GM23248 (cell line): ENCODE measurements around the gene SRP54. TPM values are rescaled to one million over a fixed set of nuclear protein-coding genes. Genes with fewer than 3 reads are reported as not detected.
"Not testable (repeated sequence)": the region's sequence is repeated elsewhere in the genome, so short reads cannot be mapped to it uniquely, and the experiment has no call there.

Experiments
- DNase-seq: peaks from one replicate; pipeline ENCODE4 v3.0.0-alpha.2; 2015
- H2AFZ ChIP-seq: fragments of 200-600 bp; sonication (generic); 2 replicates; pipeline ENCODE4 v1.6.1; 2016; ENCODE audit warnings: antibody characterized with exemption
- H3F3A ChIP-seq: fragments of 200-600 bp; sonication (generic); 2 replicates; pipeline ENCODE4 v1.6.1; 2016; ENCODE audit warnings: mild to moderate bottlenecking, antibody characterized with exemption, mixed run types; ENCODE audit not compliant: insufficient read depth
- H3K27ac ChIP-seq: fragments of 200-600 bp; sonication (generic); 2 replicates; pipeline ENCODE4 v1.5.1; 2016; ENCODE audit warnings: mild to moderate bottlenecking
- H3K27me3 ChIP-seq: fragments of 200-600 bp; sonication (generic); replicated peaks from 2 replicates; pipeline ENCODE4 v1.6.1; 2016; ENCODE audit warnings: mild to moderate bottlenecking; ENCODE audit not compliant: insufficient read depth
- H3K36me3 ChIP-seq: fragments of 200-600 bp; sonication (generic); 2 replicates; pipeline ENCODE4 v1.6.1; 2016; ENCODE audit warnings: low read depth, mild to moderate bottlenecking
- H3K4me1 ChIP-seq: fragments of 200-600 bp; sonication (generic); 2 replicates; pipeline ENCODE4 v1.6.1; 2016; ENCODE audit warnings: mild to moderate bottlenecking; ENCODE audit not compliant: insufficient read depth
- H3K4me2 ChIP-seq: fragments of 200-600 bp; sonication (generic); one replicate; pipeline ENCODE4 v1.6.1; 2016; ENCODE audit warnings: mild to moderate bottlenecking; ENCODE audit not compliant: unreplicated experiment
- H3K4me3 ChIP-seq: fragments of 200-600 bp; sonication (generic); 2 replicates; pipeline ENCODE4 v1.5.1; 2016; ENCODE audit warnings: mild to moderate bottlenecking
- H3K79me2 ChIP-seq: fragments of 200-600 bp; sonication (generic); 2 replicates; pipeline ENCODE4 v1.6.1; 2016; ENCODE audit warnings: mild to moderate bottlenecking; ENCODE audit not compliant: insufficient read depth
- H3K9ac ChIP-seq: fragments of 200-600 bp; sonication (generic); 2 replicates; pipeline ENCODE4 v1.6.1; 2016; ENCODE audit warnings: mild to moderate bottlenecking
- H3K9me2 ChIP-seq: fragments of 200-600 bp; sonication (generic); 2 replicates; pipeline ENCODE4 v1.6.1; 2016; ENCODE audit warnings: mixed run types, mild to moderate bottlenecking, moderate library complexity; ENCODE audit not compliant: insufficient read depth
- H3K9me3 ChIP-seq: fragments of 200-600 bp; sonication (generic); one replicate; pipeline ENCODE4 v1.6.1; 2017; ENCODE audit warnings: low read depth
- H4K20me1 ChIP-seq: fragments of 200-600 bp; sonication (generic); 2 replicates; pipeline ENCODE4 v1.6.0; 2016; ENCODE audit not compliant: insufficient read depth
- EZH2 ChIP-seq: fragments of 200-600 bp; sonication (generic); IDR thresholded peaks from 2 replicates; pipeline ENCODE4 v1.6.1; 2018; ENCODE audit warnings: antibody characterized with exemption, mild to moderate bottlenecking; ENCODE audit not compliant: insufficient read depth, poor library complexity, severe bottlenecking
- EZH2phosphoT487 ChIP-seq: fragments of 200-600 bp; sonication (generic); IDR thresholded peaks from 2 replicates; pipeline ENCODE4 v1.6.1; 2018; ENCODE audit warnings: antibody characterized with exemption, moderate library complexity, mild to moderate bottlenecking, low read depth; ENCODE audit not compliant: insufficient read depth
- WGBS, 2 experiments: methylation state at CpG; one replicate each; pipeline ENCODE4 v1.1.6; 2015 to 2017; ENCODE audit warnings: low lambda C conversion rate in 2 of 2, low coverage in 1 of 2; ENCODE audit errors: missing lambda C conversion rate in 2 of 2; 5-methylcytosine and 5-hydroxymethylcytosine counted together
- in situ Hi-C: fragments of 300-500 bp; cut with MboI; formaldehyde crosslinking; loops from 2 replicates; pipeline ENCODE4 v1.15.0; 2020
- polyA plus RNA-seq: library from polyadenylated mRNA; unstranded; fragments of >200 nt; fragmentation: Nextera tagmentation; extraction: Ambion mirVana; gene quantifications from 2 replicates; pipeline ENCODE4 v1.2.1, GENCODE V29; 2016
- total RNA-seq: library from RNA; depleted of rRNA; stranded (reverse); fragments of >200 nt; shearing (Covaris generic); gene quantifications from 2 replicates; pipeline ENCODE4 v1.2.3, GENCODE V29; 2014

SRP54 gene
- total and polyA plus RNA-seq, 2 experiments from 2014 or later: 78.0 to 78.8 TPM

- no peaks in the 10 kb centered on the region for H3K9me3 ChIP-seq
- no peaks in the 10 kb centered on the region for H4K20me1 ChIP-seq
- H3K27ac ChIP-seq: no peak overlapping the region
- in situ Hi-C loops: no loop called here
- H3K4me1 ChIP-seq: no peaks in the 10 kb centered on the region
- H3K9me2 ChIP-seq: no peaks in the 10 kb centered on the region
- H3K4me2 ChIP-seq: no peak overlapping the region
- no peak for TF ChIP-seq EZH2phosphoT487
- TF ChIP-seq EZH2: no peak
- WGBS, 2 experiments: 100% methylated on average over 2 of the region's 2 CpGs
- H3F3A ChIP-seq: no peaks in the 10 kb centered on the region
- H3K4me3 ChIP-seq: no peak overlapping the region
- H2AFZ ChIP-seq: no peak overlapping the region
- no peak overlapping the region for H3K9ac ChIP-seq
- H3K27me3 ChIP-seq: no peaks in the 10 kb centered on the region
- no peaks in the 10 kb centered on the region for H3K79me2 ChIP-seq
- DNase-seq: no peak
- H3K36me3 ChIP-seq: no peaks in the 10 kb centered on the region
Observed at GRCh38 chr14:34956931-34957330, 25.9 kb upstream of the SRP54 start.

GRCh38 chr14:34957771-34958286 lies 25.0 kb upstream of the SRP54 start:
- Histone ChIP-seq H3K79me2 (no peaks in the 10 kb centered on the region), H3K9ac (no peak overlapping the region), H3K36me3 (no peaks in the 10 kb centered on the region), H3K4me1 (no peaks in the 10 kb centered on the region), H4K20me1 (no peaks in the 10 kb centered on the region), H2AFZ (no peak overlapping the region), H3K4me2 (no peak overlapping the region), H3K9me3 (no peaks in the 10 kb centered on the region), H3K27ac (no peak overlapping the region), H3K4me3 (no peak overlapping the region), H3K27me3 (no peaks in the 10 kb centered on the region), H3K9me2 (no peaks in the 10 kb centered on the region), H3F3A (no peaks in the 10 kb centered on the region)
- no peak for TF ChIP-seq EZH2phosphoT487
- TF ChIP-seq EZH2: no peak
- WGBS, 2 experiments: 97 to 98% methylated on average over 5 of the region's 5 CpGs
- in situ Hi-C loops: no loop called here
- no peak for DNase-seq

GRCh38 chr14:34962106-34962505 lies 20.7 kb upstream of the SRP54 start:
- WGBS, 2 experiments: 74 to 100% methylated on average over 2 to 5 of the region's 5 CpGs
- H3K4me3 ChIP-seq, H3K9me2 ChIP-seq, H2AFZ ChIP-seq, H3K27me3 ChIP-seq, H3K9ac ChIP-seq, H3F3A ChIP-seq, H3K27ac ChIP-seq, H3K36me3 ChIP-seq, H3K79me2 ChIP-seq, H3K4me2 ChIP-seq, DNase-seq, H4K20me1 ChIP-seq, H3K9me3 ChIP-seq, H3K4me1 ChIP-seq, in situ Hi-C loops: not testable (repeated sequence)

GRCh38 chr14:34964977-34965764 lies 17.6 kb upstream of the SRP54 start:
- Histone ChIP-seq H2AFZ (no peak overlapping the region), H3K36me3 (no peaks in the 10 kb centered on the region), H3K4me3 (no peak overlapping the region), H3K27ac (no peak overlapping the region), H4K20me1 (no peaks in the 10 kb centered on the region; the same call in 1 of the 2 replicates), H3K9ac (no peak overlapping the region), H3K4me1 (no peaks in the 10 kb centered on the region), H3K27me3 (no peaks in the 10 kb centered on the region), H3F3A (no peaks in the 10 kb centered on the region), H3K79me2 (peaks cover under 1% of the 10 kb centered on the region; the same call in 1 of the 2 replicates), H3K9me2 (no peaks in the 10 kb centered on the region), H3K9me3 (no peaks in the 10 kb centered on the region), H3K4me2 (no peak overlapping the region)
- 76 to 77% methylated on average over 2 of the region's 2 CpGs for WGBS, 2 experiments
- in situ Hi-C loops: no loop called here
- TF ChIP-seq EZH2phosphoT487: no peak
- DNase-seq: no peak
